A673 (cell line): ENCODE measurements around the gene BANP. TPM values are rescaled to one million over a fixed set of nuclear protein-coding genes. Genes with fewer than 3 reads are reported as not detected.
A peak's percentile ranks its signal among the peaks of the same experiment; 100 is the strongest.
"Not testable (repeated sequence)": the region's sequence is repeated elsewhere in the genome, so short reads cannot be mapped to it uniquely, and the experiment has no call there.

Experiments
- BruUV-seq: library from RNA; stranded (reverse); fragments of 400-500 nt; replicated peaks from 2 replicates; lab custom pipeline; 2021; lab: Mats Ljungman, UMichigan
- CTCF ChIA-PET: fragments of 300-600 bp; sonication (Branson Sonifier 250); formaldehyde crosslinking; loops from one replicate; lab custom pipeline; 2022; ENCODE audit warnings: antibody characterized with exemption; lab: Charles Lee
- POLR2A ChIA-PET: fragments of 300-600 bp; sonication (Branson Sonifier 250); formaldehyde crosslinking; loops from one replicate; lab custom pipeline; 2022; ENCODE audit warnings: antibody characterized with exemption; ENCODE audit not compliant: low non-redundant PET; lab: Charles Lee
- DNase-seq: peaks from one replicate; pipeline ENCODE4 v3.0.0-alpha.2; 2015; ENCODE audit warnings: low spot score
- H3K27ac ChIP-seq: fragments of 200-600 bp; sonication (generic); 2 replicates; pipeline ENCODE4 v1.5.1; 2016; ENCODE audit warnings: mixed run types, low read depth, mild to moderate bottlenecking, mixed read lengths, antibody characterized with exemption, low read length; ENCODE audit not compliant: poor library complexity, severe bottlenecking
- H3K27me3 ChIP-seq: fragments of 200-600 bp; sonication (generic); replicated peaks from 2 replicates; pipeline ENCODE4 v1.6.1; 2017; ENCODE audit warnings: mixed run types, low read depth, mild to moderate bottlenecking, mixed read lengths, antibody characterized with exemption, low read length; ENCODE audit not compliant: insufficient read depth, poor library complexity
- H3K36me3 ChIP-seq: fragments of 200-600 bp; sonication (generic); 2 replicates; pipeline ENCODE4 v1.6.1; 2016; ENCODE audit warnings: mixed run types, mild to moderate bottlenecking, mixed read lengths, antibody characterized with exemption, low read length; ENCODE audit not compliant: insufficient read depth, poor library complexity, severe bottlenecking
- H3K4me1 ChIP-seq: fragments of 200-600 bp; sonication (generic); 2 replicates; pipeline ENCODE4 v1.6.1; 2017; ENCODE audit warnings: mixed run types, mild to moderate bottlenecking, mixed read lengths, antibody characterized with exemption, low read length; ENCODE audit not compliant: insufficient read depth, poor library complexity, severe bottlenecking
- H3K4me3 ChIP-seq: fragments of 200-600 bp; sonication (generic); 2 replicates; pipeline ENCODE4 v1.5.1; 2016; ENCODE audit warnings: low read depth, mixed run types, mild to moderate bottlenecking, mixed read lengths, low read length; ENCODE audit not compliant: poor library complexity, severe bottlenecking
- H3K9me3 ChIP-seq: fragments of 200-600 bp; sonication (generic); 2 replicates; pipeline ENCODE4 v1.6.1; 2016; ENCODE audit warnings: mixed run types, low read depth, mild to moderate bottlenecking, mixed read lengths, antibody characterized with exemption, low read length; ENCODE audit not compliant: poor library complexity, severe bottlenecking
- CTCF ChIP-seq: fragments of 300-800, 200-600 bp; sonication (generic); conservative IDR thresholded peaks from 2 replicates; pipeline ENCODE4 v1.5.1; 2017; ENCODE audit warnings: low read depth, mild to moderate bottlenecking, antibody characterized with exemption, low read length, moderate library complexity, mixed read lengths
- EZH2 ChIP-seq: fragments of 200-600 bp; sonication (generic); IDR thresholded peaks from 2 replicates; pipeline ENCODE4 v1.6.1; 2017; ENCODE audit warnings: borderline replicate concordance, low read depth, mild to moderate bottlenecking, mixed read lengths, antibody characterized with exemption, low read length; ENCODE audit not compliant: poor library complexity, severe bottlenecking
- intact Hi-C: fragments of 100-400 bp; cut with micrococcal nuclease; formaldehyde crosslinking; loops from one replicate; pipeline ENCODE4 v1.10.0; 2022; ENCODE audit not compliant: unreplicated experiment
- total RNA-seq: library from RNA; stranded (reverse); gene quantifications from 2 replicates; pipeline ENCODE4 v1.2.3, GENCODE V29; 2021

Gene BANP
- total RNA-seq, 1 experiment from 2014 or later, result 44.3 TPM

- BruUV-seq, result no TSS peak
- ChIA-PET POLR2A (interaction anchor here (0.6 kb wide), 2 partner anchors 96 to 274 kb away, joined by 3 to 5 read pairs; no protein-coding TSS in a partner anchor), CTCF (no interaction called here)
- Histone ChIP-seq H3K27me3 (no peaks in the 10 kb centered on the region), H3K4me1 (no peaks in the 10 kb centered on the region), H3K4me3 (no peak overlapping the region), H3K27ac (peak overlapping the region; percentile 47), H3K9me3 (no peaks in the 10 kb centered on the region), H3K36me3 (no peaks in the 10 kb centered on the region)
- TF ChIP-seq CTCF, result no peak
- TF ChIP-seq EZH2, result no peak
- DNase-seq, result no peak
- intact Hi-C loops, result loop anchor here (10.0 kb wide), 1 partner anchor 65 kb away; the partner anchor contains the start of gene BANP
Observed at GRCh38 chr16:88019821-88020515, 68.7 kb downstream of the BANP start.

- ChIA-PET CTCF (no interaction called here), POLR2A (no interaction called here)
- DNase-seq, result no peak
- peak overlapping the region; percentile 47 for H3K27ac ChIP-seq
- no peaks in the 10 kb centered on the region for H3K36me3 ChIP-seq
- no peaks in the 10 kb centered on the region for H3K27me3 ChIP-seq
- no peak overlapping the region for H3K4me3 ChIP-seq
- TF ChIP-seq EZH2 (no peak), CTCF (no peak)
- no peaks in the 10 kb centered on the region for H3K4me1 ChIP-seq
- no TSS peak for BruUV-seq
- H3K9me3 ChIP-seq, result no peaks in the 10 kb centered on the region
- intact Hi-C loops, result loop anchor here (10.0 kb wide), 1 partner anchor 66 kb away; the partner anchor contains the start of gene BANP
Observed at GRCh38 chr16:88020516-88020885, 69.3 kb downstream of the BANP start.

GRCh38 chr16:88021041-88021970 is 70.1 kb downstream of the BANP start:
- CTCF ChIA-PET, H3K36me3 ChIP-seq, H3K27ac ChIP-seq, H3K4me1 ChIP-seq, H3K9me3 ChIP-seq, H3K27me3 ChIP-seq, DNase-seq, H3K4me3 ChIP-seq, POLR2A ChIA-PET, BruUV-seq: not testable (repeated sequence)
- intact Hi-C loops, result loop anchor here (10.0 kb wide), 1 partner anchor 67 kb away; the partner anchor contains the start of gene BANP
